ENCODE measurements around the gene JAKMIP2.
"Not testable (repeated sequence)": the region's sequence is repeated elsewhere in the genome, so short reads cannot be mapped to it uniquely, and the experiment has no call there.

Gene JAKMIP2

DNA sequence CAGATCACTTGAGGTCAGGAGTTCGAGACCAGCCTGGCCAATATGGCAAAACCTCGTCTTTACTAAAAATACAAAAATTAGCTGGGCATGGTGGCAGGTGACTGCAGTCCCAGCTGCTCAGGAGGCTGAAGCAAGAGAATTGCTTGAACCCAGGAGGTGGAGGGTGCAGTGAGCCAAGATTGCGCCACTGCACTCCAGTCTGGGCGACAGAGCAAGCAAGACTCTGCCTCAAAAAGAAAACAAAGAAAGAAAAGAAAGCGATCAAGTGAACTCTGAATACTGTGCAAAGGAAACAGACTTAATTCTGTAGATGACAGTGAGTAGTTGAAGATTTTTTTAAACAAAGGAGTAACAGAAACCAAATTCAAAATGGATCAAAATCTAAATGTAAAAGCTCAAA is 228.7 kb downstream of the JAKMIP2 start:
- DNase-seq, result not testable (repeated sequence)

DNA sequence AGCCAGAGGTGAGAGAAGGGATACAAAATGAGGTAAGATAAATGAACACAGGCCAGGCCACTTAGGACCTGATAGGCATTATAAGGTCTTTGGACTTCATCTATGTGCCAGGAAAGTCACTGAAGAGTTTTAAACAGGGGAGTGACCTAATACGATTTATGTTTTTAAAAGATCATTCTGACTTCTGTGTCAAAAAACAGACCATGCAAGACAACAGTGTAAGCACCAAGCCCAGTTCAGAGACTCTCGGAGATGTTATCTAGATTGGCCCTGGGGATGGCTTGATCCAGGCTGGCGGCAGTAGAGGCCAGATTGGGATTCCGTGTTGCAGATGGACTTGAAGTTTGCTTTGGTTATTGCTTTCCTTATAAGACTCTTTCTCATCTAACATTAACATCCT is 229.6 kb downstream of the JAKMIP2 start:
- no peak for DNase-seq

DNA sequence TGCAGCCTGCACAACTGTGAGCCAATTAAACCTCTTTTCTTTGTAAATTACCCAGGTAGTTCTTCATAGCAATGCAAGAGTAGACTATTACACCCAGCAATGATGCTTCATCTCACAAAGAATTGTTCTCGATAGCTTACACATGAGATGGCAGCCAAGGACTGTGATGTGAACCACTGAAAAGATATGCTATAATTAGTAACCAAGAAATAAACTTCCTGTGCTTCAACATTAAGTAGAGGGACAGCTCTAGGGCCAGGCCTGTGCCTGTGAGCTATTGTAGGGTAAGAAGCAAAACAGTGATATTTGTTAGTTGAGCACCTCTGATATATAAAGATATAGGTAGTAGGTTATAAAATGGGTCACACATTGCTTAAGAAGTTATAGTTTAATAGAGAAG is 230.9 kb downstream of the JAKMIP2 start:
- no peak for DNase-seq

DNA sequence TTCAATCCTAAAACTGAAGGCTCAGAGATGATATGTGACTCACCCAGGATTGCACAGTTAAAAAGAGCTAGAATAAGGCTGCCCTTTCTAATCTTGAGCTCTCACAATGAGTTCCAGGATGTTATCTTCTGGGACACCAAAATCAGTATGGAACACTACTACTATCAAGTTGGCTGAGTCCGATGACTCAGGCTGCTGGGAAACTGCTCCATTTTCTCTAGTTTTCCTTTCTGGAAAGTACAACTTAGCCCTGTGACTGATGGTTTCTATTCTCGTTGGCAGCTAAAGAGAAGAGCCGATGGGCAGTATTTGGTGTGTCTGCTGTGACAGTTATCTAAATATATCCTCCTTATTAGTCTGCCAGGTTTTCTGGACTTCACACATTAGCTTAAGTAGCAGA is 234.8 kb downstream of the JAKMIP2 start:
- peak; percentile 4 to 39 (median 19) for DNase-seq

- no peak for DNase-seq
Measured at GRCh38 chr5:147544556-147544955, 238.0 kb downstream of the JAKMIP2 start.

- no peak for DNase-seq
Measured at GRCh38 chr5:147539053-147539452, 243.5 kb downstream of the JAKMIP2 start.

GRCh38 chr5:147538236-147538635 is 244.3 kb downstream of the JAKMIP2 start:
- DNase-seq, result no peak
